Activated CD8-positive, alpha-beta memory T cell treated with anti-CD3 and anti-CD28 coated beads for 1 hour (primary cell): ENCODE measurements around the gene SS18L1.

Experiments
- DNase-seq, 2 donors: peaks; one replicate each; pipeline ENCODE4 v3.0.0-alpha.2; 2020; ENCODE audit warnings: low read depth in 1 of 2; ENCODE audit errors: extremely low read depth in 1 of 2

Gene SS18L1

GRCh38 chr20:62119591-62120364, 23.8 kb upstream of the SS18L1 start:
- no peak for DNase-seq

GRCh38 chr20:62120365-62120762, 23.2 kb upstream of the SS18L1 start:
- DNase-seq = no peak

- no peak for DNase-seq
Observed at GRCh38 chr20:62120990-62121775, 22.4 kb upstream of the SS18L1 start.

GRCh38 chr20:62121776-62122653, 21.6 kb upstream of the SS18L1 start, which contains the start of gene LSM14B:
LSM14B (plus strand) TSS chr20:62122475; CDS start chr20:62122667, 192 bp downstream.
- DNase-seq = peak; percentile 82 to 96

DNA sequence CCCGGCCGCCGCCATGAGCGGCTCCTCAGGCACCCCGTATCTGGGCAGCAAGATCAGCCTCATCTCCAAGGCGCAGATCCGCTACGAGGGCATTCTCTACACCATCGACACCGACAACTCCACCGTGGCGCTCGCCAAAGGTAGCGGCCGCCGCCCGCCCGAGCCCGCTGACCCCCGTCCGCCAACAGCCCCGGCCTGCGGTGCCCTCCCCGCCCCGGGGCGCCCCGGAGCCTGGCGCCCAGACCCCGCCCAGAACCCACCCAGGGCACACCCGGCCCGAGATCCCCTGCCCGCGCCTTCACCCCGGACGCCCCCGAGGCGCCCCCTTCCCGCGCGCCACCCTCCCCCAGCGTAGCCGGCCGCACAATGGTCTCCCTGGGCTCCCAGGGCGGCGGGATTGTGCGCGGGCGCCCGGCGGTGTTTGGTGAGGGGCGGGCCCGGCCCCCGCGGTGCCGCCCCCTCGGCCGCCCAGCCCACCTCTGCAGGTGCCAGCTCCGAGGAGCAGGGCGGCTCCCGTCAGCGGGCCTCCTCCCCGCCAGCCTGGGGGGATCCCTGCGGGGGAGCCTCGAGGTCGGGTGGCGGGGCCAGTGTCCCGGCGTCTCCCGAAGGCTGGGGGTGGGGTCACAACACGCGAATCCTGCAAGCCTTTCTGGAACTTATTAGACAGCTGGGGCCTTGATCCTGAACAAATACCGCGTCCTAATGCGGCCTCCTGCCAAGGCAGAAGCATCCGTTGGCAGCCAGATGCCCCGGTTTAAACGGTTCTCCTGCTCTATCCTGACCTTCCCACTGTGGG, 20.7 kb upstream of the SS18L1 start:
- peak in 1 of 2 donors; percentile 32 for DNase-seq

DNA sequence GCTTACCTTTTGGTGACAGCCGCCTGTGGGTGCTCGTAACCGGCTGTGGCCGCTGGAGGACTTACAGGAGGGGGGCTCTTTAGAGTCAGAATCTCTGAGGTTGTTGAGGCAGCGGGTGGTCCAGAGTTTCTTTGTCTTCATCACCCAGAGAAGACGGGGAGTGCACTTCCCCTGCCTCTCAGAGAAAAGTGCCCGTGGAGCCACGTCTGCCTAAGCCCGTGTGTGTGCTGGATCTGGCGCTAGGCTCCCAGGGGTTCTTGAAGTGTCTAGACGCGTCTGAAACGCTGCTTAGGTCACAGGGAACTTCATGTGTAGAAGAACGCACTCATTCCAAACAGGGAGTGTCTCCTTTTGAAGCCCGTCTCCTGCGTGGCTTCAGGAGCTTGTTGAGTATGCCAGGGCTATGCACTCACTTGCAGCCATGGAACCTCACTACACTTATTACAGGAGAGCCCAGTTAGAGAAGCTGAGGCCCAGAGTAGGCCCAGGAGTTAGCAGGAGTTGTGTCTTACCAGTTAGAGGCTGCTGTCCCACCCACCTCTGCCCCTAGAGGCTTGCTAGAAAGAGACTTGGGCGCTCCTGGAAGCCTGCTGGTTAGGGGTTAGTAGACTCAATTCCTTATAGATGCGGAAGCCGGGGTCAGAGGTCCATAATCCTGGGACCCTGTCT, 20.0 kb upstream of the SS18L1 start:
- DNase-seq = no peak

GRCh38 chr20:62126141-62126540, 17.4 kb upstream of the SS18L1 start:
- no peak for DNase-seq

DNA sequence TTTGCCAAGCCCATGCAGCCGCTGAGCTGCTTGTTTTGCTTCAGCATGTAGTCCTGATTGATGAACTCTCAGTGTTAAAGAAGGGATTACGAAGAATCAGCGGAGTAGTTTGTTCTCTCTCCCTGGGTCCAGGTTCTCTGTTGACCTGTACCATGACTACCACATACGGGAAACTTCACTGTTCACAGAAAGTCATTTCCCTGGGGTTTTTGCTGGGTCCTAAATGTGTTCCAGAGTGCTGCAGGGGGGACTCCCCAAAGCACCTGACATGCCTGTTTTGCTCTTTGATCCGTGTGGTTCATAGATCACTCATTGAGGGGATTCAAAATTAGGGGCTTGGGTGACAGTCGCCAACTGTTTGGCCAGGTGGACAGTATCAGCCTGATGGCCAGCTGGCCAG, 15.8 kb upstream of the SS18L1 start:
- DNase-seq = no peak

GRCh38 chr20:62128502-62128901, 15.1 kb upstream of the SS18L1 start:
- no peak for DNase-seq

- no peak for DNase-seq
Observed at GRCh38 chr20:62129731-62130531, 13.6 kb upstream of the SS18L1 start.

- DNase-seq = no peak
Observed at GRCh38 chr20:62131560-62132320, 11.8 kb upstream of the SS18L1 start.

DNA sequence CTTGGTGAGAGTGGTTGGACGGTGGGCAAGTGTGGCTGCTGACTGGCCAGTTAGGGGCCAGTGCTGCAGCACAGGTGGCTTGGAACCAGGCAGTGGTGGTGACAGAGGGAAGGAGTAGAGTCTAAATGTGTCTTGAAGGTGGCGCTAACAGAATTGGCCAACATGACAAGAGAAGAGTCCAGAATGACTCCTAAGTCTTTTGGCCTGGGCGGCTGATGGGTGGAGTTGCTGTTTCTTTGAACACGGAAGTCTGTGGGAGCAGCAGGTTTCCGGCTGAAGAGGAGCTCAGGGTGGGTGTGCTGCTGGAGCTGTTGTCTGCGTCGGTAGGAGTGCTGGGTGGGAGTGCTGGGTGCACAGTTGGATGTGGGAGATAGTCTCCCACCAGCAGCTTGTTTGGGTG, 11.1 kb upstream of the SS18L1 start:
- DNase-seq = no peak

DNA sequence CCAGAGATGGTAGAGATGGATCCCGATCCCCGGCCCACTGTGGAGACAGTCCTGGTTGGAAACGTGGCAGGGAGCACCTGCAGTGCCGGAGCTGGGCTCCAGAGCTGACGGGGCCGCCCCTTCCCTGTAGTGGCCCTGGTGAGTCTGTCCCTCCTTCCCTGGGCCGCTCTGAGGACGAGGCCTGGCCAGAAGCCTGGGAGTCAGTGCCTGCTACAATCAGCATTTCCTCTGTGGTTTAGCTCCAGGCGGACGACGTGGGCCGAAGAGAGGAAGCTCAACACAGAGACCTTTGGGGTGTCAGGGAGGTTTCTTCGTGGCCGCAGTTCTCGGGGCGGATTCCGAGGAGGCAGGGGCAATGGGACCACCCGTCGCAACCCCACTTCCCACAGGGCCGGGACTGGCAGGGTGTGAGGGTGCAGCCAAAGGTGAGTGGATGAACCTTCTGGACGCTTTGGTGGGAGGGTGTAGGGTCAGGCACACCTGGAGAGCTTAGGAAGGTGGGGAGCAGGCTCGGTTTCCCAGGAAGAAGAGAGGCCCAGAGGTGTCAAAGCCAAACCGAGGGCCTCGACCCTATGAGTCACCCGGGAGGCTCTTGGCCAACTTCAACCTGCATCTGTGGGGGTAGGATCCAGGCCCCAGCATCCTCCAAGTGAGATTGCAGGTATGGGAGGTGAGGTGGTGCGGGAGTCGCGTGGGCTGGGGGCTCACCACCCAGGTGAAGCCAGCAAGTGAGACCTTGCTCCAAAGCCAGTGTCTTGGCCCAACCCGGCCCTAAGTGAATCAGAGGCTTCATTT, 10.3 kb upstream of the SS18L1 start:
- DNase-seq = no peak

DNA sequence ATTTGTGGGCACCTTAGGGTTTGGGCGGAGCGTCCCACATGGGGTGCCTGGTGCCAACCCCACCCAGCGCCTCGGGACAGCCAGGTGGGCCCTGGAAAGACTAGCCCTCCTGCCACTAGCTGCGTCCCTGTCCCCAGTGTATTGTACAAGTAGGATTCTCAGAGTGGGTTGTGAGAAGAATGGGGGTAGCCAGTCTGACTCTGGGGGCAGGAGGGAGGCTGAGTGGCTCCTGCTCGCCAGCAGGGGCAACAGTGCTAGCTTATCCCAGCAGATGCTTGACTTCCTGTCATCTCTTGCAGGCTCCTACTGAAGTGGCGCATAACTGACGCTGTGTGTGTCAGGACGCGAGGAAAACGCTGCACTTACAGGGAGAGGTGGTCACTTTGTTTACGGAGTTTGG, 9.7 kb upstream of the SS18L1 start:
- DNase-seq = no peak

DNA sequence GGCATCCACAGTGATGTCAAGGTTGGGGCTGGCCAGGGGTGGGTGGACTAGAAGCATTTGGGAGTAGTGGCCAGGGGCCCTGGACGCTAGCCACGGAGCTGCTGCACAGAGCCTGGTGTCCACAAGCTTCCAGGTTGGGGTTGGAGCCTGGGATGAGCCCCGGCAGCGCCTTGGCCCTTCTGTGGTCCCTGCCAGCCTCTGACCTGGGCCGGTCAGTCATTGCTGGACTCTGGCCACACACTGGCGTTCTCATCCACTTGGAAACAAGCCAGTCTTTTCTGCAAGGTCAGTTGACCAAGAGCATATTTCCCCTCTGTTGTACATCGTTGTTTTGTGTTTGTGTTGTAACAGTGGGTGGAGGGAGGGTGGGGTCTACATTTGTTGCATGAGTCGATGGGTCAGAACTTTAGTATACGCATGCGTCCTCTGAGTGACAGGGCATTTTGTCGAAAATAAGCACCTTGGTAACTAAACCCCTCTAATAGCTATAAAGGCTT, 8.8 kb upstream of the SS18L1 start:
- DNase-seq = no peak

- no peak for DNase-seq
Observed at GRCh38 chr20:62135573-62136266, 7.8 kb upstream of the SS18L1 start.
